COLO829 (cell line): Measurements from ENCODE around the gene ARHGAP10.
"Not testable (repeated sequence)": the region's sequence is repeated elsewhere in the genome, so short reads cannot be mapped to it uniquely, and the experiment has no call there.

Experiments
- DNase-seq: peaks from one replicate; pipeline ENCODE4 v3.0.0; 2012; ENCODE audit warnings: low spot score

Gene ARHGAP10

DNA sequence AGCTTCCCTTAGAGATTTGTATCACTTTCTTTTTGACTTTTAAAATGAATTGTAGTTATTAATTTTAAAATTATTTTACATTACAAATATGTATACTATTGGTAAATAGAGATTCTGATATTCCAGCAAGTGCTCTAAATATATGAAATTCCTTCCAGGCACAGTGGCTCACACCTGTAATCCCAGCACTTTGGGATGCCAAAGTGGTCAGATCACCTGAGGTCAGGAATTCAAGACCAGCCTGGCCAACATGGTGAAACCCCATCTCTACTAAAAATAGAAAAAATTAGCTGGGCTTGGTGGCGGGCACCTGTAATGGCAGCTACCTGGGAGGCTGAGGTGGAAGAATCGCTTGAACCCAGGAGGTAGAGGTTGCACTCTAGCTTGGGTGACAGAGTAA lies 180.2 kb downstream of the ARHGAP10 start:
- not testable (repeated sequence) for DNase-seq

- no peak for DNase-seq
Measured at GRCh38 chr4:147913137-147913536, 181.2 kb downstream of the ARHGAP10 start.

DNA sequence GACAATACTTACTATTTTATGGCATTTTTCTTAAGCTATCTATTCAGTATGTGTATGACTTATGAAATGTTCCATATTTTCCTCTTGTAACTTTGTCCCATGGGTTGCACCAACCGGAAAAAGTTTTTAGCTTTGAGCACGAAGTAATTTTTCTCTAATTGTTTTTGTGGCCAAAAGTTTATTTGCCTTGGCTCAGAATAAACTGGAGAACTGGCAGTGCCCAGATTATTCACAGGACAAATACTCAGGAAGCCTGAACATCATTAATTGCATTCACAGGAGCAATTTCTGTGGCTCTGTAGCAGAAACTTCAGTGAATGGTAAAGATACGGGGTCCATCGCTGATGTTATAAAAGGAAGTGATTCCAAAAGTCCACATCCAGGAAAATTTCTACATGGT lies 184.5 kb downstream of the ARHGAP10 start:
- no peak for DNase-seq

GRCh38 chr4:147923381-147923780 lies 191.5 kb downstream of the ARHGAP10 start:
- no peak for DNase-seq

- no peak for DNase-seq
Measured at GRCh38 chr4:147923854-147924253, 192.0 kb downstream of the ARHGAP10 start.

GRCh38 chr4:147924604-147925412 lies 192.9 kb downstream of the ARHGAP10 start:
- DNase-seq, result peak; percentile 40

DNA sequence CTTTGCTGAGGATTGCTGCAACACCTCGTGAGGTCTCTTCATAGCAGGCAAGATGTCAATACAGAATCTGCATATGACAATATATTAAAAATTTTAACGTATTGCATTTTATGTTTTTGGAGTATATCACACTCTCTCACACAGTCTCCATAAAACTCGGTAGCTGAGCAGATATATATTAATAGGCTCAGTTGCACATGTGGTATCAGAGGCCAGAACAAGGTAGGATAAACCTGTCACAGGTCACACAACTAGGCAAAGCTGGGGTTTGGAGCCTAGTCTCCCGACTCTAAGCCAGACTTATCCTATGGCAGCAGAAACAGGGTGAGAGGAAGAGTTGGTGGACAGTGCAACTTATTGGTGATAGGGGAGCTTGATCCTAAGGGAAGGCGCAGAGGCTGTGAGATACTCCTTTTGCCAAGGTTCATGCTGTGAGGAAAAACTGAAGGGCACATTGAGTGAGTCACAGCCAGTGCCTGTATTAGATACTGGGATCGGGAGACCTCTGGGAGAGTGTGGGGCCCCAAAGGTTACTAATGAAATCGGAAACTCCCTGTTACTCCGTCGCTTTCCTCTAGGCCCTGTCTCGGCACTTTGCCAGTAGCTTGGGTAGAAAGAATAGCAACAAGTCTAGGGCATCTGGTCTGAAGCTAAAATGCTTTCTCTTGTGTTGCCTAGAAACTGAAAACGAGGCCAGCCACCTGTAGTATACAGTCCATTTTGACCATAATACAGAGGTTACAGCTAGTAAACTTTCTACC lies 195.7 kb downstream of the ARHGAP10 start:
- DNase-seq, result no peak

DNA sequence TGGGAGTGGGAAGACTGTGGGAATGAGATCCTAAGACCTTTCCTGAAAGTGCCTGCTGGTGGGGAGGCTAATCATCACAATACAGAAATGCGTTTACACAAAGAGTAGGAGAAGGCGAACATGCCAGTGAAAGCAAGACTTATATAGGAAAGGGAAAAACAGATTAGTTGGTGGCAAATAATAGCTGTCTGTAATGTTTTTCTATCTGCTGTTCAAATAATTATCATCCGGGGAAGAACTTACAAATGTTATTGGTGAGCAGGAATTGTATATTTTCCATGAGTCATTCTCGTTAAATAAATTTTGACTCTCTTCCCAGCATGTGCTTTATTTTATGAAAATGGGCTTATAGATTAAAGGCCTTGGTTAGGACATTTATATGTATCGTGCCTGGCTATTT lies 196.5 kb downstream of the ARHGAP10 start:
- no peak for DNase-seq

GRCh38 chr4:147929746-147930145 lies 197.9 kb downstream of the ARHGAP10 start:
- DNase-seq, result no peak

GRCh38 chr4:147933316-147933715 lies 201.4 kb downstream of the ARHGAP10 start:
- DNase-seq, result no peak

DNA sequence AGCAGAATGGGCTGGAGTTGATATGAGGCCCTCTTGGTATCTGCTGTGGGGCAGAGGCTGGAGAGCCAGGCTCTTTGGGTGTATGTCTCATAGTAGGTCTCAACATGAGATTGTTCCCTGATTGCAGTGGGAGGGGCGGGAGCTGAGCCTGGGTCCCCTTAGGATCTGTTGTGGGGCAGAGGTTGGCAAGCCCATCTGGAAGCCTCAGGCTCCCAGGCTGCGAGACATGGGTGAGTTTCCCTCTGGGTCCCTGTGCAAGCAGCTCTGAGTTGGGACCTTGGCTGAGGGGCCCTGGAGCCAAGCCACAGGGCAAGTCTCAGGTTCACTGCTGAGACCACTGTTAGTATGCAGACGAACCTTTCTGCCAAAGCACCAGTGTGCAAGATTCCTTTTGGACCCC lies 201.9 kb downstream of the ARHGAP10 start:
- no peak for DNase-seq

- DNase-seq, result no peak
Measured at GRCh38 chr4:147938496-147938895, 206.6 kb downstream of the ARHGAP10 start.

GRCh38 chr4:147940171-147940570 lies 208.3 kb downstream of the ARHGAP10 start:
- DNase-seq, result no peak

GRCh38 chr4:147941373-147941772 lies 209.5 kb downstream of the ARHGAP10 start:
- DNase-seq, result no peak

DNA sequence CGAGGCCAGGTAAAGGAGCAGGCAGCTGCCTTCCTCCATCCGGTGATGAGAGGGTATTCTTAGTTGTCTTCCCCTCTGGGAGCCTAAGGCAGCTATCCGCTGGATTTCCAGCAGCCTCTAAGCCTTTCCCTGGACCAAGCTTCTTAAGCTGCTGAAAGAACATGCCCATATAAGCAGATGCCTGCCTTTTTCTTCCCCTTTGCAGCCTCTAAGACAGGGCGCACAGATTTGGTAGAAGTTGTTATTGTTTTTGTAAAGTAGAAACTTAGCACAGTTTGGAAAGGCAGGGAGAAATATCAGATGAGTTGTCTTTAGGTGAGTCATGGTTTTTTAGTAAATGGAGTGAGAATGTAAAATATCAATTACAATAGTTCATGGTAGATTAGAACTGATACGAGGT lies 210.8 kb downstream of the ARHGAP10 start:
- no peak for DNase-seq

DNA sequence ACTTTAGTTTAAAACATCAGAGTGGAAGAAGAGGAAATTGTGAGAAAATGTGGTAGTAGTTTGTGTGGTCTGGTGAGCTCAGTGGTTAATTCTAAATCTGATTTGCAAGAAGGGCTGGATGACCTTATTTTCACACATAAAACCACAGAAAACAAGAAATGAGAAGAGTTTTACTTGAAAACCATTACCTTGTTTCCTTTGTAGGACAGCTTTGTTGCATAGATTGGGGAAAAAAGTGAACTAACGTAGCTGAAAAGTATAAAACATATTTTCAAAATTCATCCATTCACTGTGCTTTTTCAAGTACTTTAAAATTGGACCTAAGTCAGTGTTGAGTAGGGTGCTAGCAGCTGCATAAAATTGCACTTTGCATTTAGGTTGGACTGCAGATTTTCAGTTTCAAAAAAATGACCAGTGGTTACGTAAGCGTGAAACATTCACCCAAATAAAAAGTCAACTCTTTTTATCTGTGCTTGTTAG lies 211.3 kb downstream of the ARHGAP10 start:
- DNase-seq, result no peak

GRCh38 chr4:147944249-147944648 lies 212.4 kb downstream of the ARHGAP10 start:
- no peak for DNase-seq

GRCh38 chr4:147944670-147945260 lies 212.9 kb downstream of the ARHGAP10 start:
- no peak for DNase-seq

- no peak for DNase-seq
Measured at GRCh38 chr4:147948336-147948735, 216.4 kb downstream of the ARHGAP10 start.

DNA sequence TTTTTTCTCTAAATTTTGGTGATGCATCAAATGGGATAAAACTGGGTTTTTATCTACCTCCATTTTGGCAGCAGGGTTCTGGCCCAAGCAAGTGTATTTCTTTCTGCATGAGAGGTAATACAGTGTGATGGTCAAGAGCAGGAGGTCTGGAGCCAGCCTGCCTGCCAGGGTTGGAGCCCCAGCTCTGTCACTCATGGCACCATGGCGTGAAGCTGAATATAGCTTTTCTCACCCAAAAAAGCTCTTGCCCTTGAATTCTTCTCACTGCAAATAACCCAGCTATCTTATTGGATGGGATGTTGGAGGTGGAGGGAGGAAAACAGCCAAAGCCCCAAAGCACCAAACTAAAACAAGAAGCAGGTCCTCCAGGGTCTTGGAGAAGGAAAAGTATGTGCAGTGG lies 218.4 kb downstream of the ARHGAP10 start:
- DNase-seq, result no peak

DNA sequence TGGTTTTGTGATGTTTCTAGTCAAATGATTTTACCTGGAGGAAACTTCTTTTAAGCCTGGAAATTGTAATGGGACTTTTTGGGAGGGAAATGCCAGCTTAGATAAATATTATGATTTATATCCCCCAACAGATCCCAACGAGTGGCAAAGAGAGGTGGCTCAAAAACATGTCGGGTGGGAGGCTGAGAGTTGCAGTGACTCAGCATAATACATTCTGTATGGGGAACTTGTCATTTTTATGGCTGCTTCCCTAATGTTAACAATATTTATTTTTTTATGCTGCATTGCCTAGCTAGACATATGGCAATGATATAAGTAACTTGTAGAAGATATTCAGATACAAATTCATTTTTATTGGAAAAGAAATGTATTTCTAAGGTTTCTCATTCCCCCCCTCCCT lies 219.0 kb downstream of the ARHGAP10 start:
- DNase-seq, result no peak

DNA sequence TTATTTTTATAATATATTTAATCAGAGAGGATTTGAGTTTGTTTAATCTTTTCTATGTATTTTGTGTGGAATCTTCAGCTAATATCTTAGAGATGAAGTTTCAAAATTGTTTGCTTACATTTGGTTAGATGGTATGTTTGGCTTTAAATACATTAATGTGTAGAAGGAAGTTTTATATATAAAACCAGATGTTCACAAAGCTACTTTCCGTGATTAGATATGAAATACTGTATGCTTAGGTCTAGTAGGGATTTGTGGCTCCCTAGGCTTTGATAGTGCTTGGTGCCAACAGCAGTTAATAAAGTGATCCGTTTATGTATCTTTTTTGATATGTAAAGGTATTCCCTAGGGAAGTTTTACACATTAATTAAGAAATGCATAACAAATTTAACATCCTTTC lies 223.0 kb downstream of the ARHGAP10 start:
- no peak for DNase-seq
